Gastrocnemius medialis (tissue), 4 donors: ENCODE data around the gene DGKH.

Source experiments
- POLR2A ChIP-seq, 2 donors: fragments of 450-650 bp; IDR thresholded peaks; one replicate each; pipeline ENCODE4 v1.6.1; 2017; ENCODE audit warnings: antibody characterized with exemption in 2 of 2, mild to moderate bottlenecking in 2 of 2, moderate library complexity in 2 of 2
- TF ChIP-seq, protein P1 (sequence below), 5 experiments: fragments of 450-650 bp in 3 of 5; fragments of 200-600 bp in 2 of 5; sonication (generic) in 2 of 5; IDR thresholded peaks in 4 of 5; conservative IDR thresholded peaks in 1 of 5; 1 replicate in 4 of 5; 2 replicates in 1 of 5; pipeline ENCODE4 v1.5.1; 2016 to 2019; ENCODE audit warnings: antibody characterized with exemption in 5 of 5, mild to moderate bottlenecking in 3 of 5, moderate library complexity in 3 of 5

DNA sequence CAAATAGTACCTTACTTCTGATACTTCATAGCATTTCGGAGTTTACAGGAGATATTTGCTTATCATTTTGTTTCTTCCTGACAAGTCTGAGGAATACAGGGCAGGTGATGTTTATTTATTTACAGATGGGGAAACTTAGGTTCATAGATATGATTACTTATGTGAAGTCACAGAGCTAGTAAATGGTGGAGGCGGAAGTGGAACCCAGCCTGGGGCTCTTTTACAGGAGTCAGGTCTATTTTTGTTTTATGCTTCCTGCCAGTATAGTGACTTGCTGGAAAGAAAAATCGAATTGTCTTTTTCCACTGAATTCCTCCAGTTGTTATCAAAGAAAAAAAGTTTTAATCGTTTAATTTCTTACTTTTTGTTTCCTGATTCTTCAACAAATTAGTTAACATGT lies 66.5 kb downstream of the DGKH start:
- TF ChIP-seq, protein P1, sequence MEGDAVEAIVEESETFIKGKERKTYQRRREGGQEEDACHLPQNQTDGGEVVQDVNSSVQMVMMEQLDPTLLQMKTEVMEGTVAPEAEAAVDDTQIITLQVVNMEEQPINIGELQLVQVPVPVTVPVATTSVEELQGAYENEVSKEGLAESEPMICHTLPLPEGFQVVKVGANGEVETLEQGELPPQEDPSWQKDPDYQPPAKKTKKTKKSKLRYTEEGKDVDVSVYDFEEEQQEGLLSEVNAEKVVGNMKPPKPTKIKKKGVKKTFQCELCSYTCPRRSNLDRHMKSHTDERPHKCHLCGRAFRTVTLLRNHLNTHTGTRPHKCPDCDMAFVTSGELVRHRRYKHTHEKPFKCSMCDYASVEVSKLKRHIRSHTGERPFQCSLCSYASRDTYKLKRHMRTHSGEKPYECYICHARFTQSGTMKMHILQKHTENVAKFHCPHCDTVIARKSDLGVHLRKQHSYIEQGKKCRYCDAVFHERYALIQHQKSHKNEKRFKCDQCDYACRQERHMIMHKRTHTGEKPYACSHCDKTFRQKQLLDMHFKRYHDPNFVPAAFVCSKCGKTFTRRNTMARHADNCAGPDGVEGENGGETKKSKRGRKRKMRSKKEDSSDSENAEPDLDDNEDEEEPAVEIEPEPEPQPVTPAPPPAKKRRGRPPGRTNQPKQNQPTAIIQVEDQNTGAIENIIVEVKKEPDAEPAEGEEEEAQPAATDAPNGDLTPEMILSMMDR (IDR thresholded peaks at IDR 0.05 in 4 of 5, conservative IDR thresholded peaks at IDR 0.05 in 1 of 5), result no peak
- no peak for TF ChIP-seq POLR2A (IDR thresholded peaks at IDR 0.05)
